ENCODE results near the gene CELF4.

Gene CELF4

DNA sequence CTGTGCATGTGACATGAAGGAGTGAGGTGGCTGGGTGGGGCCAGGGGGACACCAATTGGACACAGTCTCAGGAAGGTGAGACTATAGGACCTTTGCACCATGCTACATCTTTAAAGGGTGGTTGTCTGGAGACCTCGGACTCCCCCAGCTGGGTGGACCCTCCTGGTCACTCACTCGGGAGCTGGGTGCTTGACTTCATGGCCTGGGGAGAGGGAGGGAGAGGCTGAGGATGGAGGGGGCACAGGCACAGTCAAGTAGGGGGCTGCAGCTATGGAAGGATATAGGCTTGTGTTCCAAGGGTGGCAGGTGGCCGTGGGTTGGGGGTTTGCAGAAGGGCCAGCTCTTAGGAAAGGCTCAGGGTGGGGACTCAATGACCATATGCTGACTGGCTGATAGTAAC lies 7.1 kb upstream of the CELF4 start:
- DNase-seq (ENCODE audit: low read depth), result no peak

DNA sequence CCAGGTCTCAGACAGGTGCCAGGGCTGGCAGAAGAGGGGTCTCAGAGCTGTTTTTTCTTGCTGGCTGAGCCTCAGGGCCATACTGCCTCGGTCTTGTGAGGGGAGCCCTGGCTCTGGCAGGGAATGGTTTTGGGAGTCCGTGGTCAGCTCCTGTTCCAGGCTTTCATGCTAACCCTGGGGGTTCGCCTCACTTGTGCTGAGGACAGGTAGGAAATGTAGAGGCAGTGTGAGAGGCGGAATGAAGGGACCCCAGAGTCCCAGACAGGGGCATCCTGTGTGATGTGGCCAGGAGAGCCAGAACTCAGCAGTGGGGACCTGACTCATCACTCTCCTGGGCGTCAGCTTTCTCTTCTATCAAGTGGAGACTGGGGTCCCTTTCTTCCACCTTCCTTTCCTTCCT lies 5.7 kb upstream of the CELF4 start:
- DNase-seq (ENCODE audit: low read depth), result no peak

DNA sequence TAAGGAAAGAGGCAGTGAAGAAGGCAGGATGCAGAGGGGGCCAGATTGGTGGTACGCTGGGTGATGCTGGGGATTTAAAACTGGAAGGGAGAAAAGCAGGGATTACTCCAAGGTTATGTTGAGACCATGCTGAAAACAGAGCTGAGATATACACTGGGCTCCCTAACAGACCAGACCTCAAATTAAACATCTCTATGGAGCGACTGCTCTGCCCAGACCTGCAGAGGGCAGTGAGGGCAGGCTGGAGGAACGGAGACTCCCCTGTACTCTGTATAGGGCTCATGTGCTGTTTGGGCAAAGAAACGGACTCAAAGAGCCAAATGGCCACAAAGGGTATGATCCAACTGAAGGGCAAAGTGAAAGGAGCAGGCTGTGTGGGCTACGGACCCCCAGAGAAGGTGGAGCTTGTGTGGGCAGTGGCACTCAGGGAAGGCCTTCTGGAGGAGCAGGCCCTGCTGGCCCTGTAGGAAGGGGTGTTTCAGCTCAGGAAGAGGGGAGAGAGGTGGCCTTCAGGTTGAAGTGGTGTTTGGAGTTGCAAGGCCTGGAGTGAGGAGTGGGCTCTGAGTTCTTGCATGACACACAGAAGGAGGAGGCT lies 4.8 kb upstream of the CELF4 start:
- DNase-seq (ENCODE audit: low read depth), result no peak

DNA sequence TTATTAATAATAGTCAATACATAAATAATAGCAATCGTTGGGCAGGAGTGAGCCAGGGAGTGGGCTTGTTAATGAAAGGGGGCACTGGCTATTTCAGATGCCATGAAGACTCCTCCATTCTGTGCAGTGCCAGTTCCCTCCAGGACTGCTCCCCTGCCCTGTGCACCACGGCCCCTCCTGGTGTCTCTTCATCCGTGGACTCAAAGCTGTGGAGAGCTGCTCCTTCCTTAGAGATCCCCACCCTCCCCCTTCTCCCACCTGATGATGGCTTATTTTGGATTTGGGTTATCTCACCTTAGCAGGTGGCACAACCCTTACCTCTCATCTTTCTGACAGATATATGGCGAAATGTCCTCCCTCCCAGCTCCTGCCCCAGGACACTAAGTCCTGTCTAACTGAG lies 3.1 kb upstream of the CELF4 start:
- DNase-seq (ENCODE audit: low read depth), result no peak

DNA sequence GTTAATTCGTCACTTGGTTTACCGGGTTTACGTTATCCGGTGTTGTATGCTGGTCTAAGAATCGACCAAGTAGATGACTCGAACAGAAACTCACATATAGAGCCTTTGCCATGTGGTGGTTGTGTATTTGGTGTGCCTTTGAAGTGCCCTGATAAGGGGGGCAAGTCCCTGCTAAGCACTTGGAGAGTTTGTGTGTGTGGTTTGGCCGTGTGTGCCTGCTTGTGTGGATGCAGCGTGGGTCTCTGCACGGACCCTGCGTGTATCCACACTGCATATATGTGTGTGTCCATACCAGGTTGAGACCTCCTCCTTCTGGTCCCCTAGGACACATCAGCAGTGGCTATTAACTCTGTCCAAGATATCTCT lies 2.4 kb upstream of the CELF4 start:
- no peak for DNase-seq (ENCODE audit: low read depth)

DNA sequence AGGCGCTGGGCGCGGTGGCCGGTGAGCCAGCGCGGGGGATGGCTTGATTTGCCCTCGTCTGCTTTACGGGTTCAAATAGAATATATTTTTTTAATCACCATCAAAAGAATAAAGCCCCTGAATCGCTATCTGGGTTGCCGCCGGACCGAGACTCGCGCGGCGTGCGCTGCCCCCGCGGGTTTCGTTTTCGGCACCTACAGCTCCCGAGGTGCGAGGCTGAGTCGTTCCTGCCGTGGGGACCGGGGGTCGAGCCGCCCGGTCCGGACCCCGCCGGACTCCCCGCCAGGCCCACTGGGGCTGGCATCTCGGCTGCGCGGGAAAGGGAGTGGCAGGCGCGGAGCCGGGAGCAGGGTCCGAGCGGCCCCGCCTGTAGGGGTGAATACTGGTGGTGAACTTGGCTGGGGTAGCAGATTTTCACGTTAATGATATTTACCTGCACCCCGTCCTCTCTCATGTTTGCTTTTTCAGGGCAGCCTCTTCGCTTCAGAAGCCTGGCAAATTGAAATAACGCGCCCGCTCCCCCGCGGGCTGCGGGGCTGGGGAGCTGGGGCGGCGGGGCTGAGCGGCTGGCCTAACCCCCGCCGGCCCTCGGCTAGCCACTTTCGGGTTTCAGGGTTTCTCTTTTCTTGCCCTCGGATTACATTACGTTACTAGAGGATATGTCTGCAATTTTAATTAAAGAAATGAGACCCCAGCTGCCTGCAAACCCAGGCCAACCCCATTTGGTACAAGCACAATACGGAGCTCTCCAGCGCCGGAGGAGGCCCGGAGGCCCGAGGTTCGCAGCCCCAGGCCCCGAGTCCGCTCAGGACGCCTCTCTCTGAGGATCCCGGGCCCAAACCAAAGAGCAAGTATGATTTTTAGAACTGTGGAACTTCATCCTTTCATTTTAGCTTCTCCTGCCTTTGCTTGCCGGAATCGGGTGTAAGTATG lies 1.7 kb upstream of the CELF4 start:
- no peak for DNase-seq (ENCODE audit: low read depth)

DNA sequence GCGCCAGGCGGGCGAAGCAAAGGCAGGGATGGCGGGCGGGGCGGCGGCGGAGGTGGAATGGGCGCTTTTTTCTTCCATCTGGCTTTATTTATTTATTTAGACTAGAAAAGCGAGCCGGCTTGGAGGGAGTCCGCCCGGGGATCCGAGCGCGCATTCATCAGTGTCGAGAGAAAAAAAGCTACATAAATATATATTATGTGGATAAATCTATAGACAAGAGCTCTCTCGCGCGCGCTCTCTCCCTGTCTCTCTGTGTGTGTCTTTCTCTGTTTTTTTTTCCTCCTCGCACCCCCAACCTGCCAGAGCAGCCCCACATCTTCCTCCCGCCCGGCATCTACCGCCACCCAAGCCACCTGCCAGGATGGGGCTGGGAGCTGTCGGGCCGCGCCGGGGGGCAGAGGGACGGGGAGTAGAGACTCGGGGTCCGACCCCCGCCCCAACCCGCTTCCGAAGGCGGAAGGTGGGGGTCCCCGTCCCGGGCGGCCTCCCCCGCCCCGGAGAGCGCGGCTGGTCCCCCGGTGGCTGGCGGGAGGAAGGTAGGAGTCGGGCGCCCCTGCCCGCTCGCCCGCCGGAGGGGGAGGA lies 972 bp upstream of the CELF4 start:
- no peak for DNase-seq (ENCODE audit: low read depth)

DNA sequence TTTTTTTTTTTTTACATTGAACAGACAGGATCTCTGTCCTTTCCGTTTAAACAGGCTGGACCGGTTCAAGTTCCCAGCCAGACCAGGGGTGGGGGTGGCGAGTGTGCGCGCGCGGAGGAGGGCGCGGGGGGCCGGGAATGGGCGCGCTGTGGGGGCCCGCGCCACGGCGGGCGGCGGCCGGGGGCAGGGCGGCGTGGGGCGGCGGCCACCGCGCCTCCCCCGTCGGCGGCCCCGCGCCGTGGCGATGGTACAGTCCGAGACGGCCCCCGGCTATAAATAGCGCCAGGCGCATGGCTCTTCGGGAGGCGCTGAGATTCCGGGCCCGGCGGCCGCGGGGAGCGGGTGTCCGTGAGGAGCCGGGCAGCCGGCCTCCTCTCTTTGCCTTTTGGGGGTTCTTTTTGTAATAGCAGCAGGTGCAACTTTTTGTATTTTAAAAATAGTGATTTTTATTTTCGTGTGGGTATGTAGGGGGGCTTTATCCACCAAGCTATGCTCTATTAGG lies 430 bp upstream of the CELF4 start:
- DNase-seq (ENCODE audit: low read depth), result peak; percentile 13

DNA sequence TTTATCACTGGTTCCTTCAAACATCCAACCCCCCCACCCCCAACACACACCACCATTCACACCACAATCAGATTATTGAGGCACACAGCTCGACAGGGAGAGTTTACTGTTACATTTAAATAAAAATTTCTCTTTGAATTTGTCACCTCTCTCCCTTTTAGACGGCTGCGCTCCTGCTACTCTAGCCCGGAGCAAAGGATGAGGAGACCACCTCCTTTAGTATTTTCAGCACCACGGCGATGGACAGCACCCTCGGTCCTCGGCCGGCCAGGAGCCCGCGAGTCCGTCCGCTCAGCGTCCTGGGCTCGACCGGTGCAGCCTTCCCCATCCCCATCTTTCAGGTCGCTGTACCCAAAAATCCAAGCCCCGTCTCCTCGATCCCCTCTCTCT lies 892 bp downstream of the CELF4 start:
- peak; percentile 33 for DNase-seq (ENCODE audit: low read depth)

DNA sequence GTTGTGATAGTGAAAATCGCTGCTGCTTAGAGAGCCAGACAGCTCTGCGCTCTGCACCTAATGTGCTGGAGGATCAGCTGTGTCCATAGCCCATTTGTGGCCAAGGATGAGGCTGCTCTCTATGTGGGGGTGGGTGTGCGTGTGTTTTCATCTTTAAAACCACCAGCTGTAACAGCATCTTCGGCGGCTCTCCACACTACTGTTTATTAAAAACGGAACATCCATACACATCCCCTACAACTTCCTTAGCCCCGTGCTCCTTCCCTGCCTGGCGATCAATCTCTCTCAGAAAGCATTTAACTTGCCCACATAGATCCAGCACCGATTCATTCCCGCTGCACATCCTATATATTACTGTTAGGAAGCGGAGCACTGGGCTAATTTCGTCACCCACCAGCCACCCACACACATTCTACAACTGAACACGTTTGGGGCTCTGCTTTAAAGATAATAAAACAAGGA lies 1.6 kb downstream of the CELF4 start:
- no peak for DNase-seq (ENCODE audit: low read depth)

DNA sequence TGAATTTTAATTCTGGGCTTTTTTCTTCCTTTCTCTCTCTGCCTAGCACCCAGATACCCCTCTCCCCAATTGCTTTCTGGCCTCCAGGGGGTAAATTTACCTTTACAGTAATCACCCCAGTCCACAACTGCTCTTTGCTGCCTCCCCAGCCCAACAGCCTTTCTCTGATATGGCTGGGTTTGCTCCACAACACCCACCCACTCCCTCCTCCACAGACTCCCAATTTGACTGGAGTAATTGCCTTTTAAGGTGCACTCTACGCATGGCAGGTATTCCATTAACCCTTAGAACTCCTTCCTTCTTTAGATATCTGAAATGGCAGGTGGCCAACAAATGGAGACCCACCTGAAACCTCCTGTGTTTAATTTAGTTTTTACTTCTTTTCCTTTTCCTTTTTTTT lies 3.6 kb downstream of the CELF4 start:
- DNase-seq (ENCODE audit: low read depth), result no peak

DNA sequence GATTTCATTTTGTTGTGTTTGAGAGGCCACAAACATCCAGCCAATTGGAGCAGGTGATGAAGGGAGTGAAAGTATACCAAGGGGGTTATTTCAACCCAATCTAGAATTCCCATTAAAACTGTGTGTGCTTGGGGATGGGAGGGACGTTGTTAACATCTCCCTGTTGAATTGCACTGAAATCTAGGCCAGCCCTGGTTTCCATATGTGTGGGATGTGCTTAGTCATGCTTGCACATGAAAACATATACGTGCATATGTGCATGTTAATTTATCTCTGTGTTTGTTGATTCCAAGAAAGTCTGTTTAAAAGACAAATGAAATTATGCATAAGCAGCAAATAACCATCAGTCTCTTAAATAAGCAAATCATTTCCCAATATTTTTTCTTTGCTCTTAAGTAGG lies 5.6 kb downstream of the CELF4 start:
- no peak for DNase-seq (ENCODE audit: low read depth)

DNA sequence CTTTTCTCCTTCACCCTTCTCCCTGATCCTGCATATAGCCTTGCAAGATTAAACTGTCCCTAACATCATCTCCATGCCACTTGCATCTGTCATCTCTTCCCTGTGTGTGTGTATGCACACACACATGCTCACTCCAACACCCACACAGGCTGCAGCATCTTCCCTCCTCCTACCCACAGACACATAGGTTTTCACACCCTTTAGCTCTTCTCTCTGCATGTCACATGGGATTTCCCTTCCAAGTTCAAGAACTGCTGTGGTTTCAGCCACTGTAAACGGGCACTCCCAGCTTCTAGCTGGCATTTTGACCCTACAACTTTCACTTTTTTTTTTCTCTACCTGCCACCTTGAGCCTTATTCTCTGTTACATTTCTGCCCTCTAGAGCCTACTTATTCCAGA lies 6.4 kb downstream of the CELF4 start:
- DNase-seq (ENCODE audit: low read depth), result no peak

DNA sequence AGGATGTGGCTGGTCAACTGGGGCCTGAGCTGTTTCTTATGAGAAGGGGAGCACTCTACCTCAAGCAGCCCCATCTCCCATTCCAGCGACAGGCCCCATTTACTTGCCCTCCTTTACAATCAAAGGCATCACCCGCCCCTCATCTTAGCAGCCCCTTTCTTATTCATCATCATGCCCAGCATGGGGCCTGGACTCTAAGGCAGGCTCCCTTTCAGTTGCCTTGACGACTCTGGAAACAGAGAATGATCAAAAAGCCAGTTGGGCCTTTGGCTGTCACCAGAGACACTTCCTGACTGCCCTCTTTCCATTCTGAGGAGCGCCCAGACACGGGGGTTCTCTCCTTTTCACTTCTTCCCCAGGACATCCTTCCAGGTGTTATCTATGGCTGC lies 11.2 kb downstream of the CELF4 start:
- DNase-seq (ENCODE audit: low read depth), result no peak

DNA sequence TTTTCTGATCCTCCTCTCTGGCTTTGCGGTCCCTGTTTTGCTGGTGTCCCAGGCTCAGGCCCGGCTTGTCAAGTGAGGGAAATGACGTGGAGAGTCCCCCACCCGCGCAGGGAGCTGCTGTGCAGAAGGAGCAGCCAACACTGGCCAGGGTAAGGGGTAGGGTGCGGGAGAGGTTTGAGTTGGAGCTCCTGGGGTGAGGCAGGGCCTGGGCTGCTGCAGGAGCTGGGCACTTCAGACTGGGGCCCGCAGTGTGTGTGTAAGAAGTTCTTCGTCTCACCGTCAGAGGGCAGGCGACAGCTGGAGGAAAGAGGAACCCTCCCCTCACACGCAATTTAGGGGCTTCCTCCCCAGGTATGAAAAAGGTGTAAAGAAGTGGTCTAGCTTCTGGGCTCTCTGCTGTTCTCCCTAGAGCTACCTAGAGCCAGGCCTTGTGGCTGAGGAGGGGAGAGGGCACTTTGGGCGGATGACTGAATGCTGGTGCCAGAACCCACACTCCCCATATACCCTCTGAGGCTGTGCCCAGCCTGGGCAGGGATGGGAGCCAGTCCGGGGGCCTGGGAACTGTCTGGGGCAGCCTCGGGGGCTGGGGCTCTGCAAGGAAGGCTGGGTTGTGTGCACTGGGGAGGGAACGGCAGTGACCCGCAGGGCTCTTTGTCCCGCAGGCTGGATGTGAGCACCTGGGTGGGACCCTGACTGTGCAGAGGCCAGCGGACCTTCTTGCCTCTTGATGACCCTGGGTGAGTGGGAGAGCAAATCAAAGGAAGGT lies 11.8 kb downstream of the CELF4 start:
- DNase-seq (ENCODE audit: low read depth), result no peak

DNA sequence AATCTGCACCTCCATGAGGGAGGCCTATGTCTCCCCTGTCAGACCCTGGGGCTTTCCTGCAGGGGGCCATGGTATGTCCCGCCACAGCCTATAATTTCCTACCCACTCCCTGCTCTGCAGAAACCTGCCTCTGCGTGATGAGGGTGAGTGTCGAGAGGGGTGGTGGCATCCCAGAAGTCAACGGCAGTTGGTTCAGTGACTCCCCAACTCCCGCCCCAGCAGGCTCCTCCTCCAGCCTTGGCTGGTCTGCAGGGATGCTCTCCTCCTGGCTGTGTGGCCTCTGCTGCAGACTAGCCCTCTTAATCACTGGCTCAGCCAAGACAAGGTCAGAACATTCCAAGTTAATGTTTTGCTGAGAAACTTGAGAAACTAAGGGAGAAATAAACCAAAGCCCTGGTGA lies 13.3 kb downstream of the CELF4 start:
- no peak for DNase-seq (ENCODE audit: low read depth)

DNA sequence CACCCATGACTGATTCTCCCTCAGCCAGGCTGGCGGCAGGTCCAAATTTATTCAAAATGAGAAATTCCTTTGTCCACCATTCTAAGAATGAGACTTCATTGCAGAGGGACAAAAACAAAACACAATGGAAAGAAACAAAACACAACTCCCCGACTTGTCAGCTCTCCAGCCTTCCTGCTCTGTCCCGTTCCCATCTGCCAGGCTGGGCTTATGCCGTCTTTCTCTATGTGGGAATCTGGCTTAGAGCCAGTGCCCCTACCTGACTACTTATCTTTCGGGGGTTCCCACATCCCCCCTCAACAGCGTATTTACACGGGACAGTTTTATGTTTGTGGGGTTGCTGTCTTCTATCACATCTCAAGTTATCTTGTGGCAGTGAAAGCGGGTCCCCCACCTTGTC lies 13.8 kb downstream of the CELF4 start:
- no peak for DNase-seq (ENCODE audit: low read depth)

DNA sequence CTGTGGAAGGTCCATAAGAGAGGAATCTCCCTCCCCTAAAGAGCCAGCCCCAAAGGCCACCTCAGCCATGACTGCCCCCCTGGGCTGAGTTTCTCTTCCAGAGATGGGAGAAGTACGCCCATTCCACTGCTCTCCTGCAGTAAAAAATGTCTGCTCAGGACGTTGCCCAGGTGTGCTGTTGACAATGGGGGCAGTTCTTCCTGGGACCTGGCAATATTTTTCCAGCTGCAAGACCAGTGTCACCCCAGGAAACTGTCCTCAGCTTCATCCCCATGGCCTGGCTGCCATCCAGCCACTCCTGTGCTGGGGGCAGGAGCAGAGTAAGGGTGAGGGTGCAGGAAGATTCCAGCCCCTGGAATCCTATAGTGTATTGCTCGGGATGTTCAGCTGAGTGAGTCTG lies 14.3 kb downstream of the CELF4 start:
- DNase-seq (ENCODE audit: low read depth), result no peak

DNA sequence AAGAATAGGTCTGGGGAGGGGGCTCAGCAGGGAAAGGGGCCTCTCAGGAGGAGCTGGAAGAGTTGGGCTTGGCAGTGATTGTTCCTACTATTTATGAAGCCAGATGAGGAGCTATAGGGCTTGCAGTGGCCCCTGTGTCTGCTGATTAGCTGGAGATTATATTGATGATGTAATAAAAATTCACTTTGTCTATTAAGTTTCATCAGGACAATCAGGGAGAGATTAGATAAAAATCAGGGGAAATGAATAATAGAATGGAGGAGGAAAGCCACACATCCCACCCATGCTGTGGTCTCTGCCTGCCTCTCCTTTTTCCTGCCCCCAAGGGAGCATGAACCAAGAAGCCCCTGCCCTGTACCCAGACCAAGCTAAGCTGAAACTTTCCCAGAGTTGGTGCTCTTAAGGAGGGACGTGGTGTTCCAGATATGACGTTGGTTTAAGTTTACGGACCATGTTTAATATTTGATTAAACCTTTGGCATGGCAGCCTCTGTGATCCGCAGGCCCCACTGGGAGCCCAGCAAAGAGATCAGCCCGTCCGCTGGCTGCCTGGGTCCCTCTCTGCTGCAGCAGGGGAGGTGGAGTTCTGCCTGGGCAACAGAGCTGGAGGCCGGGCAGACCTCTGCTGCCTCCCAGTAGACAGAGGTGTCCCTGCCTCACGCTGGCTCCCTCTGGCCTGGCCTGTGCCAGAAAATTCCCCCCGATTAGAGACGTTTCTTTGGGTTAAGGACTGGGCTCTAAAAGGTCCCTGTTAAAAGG lies 15.3 kb downstream of the CELF4 start:
- no peak for DNase-seq (ENCODE audit: low read depth)

DNA sequence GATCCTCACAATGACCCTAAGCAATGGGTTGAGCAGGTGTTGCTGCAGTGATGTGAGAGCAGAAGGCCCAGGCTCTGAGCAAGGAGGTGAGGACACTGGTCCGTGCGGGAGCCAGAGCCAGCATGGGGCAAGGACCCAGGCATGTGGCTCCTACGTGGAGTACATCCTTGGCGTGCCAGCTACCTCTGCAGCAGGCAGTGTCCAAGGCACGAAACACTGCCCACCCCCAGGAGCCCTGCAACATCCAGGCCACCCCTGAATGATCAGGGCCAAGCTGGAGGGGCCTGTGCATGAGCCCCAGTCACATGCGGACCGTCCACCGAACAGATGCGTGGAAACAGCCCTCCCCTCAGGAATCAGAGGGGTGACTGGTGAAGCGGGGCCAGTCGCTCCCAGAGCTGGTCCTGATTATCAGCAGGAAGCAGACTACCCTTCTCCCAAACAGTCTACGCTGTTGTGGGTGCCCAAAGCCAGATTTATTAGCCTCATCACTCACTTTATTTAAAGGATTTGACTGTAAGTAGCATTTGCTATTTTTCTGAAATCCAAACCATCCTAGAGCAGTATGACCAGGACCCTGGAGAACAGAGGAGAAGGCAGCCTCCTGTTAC lies 16.8 kb downstream of the CELF4 start:
- DNase-seq (ENCODE audit: low read depth), result no peak

DNA sequence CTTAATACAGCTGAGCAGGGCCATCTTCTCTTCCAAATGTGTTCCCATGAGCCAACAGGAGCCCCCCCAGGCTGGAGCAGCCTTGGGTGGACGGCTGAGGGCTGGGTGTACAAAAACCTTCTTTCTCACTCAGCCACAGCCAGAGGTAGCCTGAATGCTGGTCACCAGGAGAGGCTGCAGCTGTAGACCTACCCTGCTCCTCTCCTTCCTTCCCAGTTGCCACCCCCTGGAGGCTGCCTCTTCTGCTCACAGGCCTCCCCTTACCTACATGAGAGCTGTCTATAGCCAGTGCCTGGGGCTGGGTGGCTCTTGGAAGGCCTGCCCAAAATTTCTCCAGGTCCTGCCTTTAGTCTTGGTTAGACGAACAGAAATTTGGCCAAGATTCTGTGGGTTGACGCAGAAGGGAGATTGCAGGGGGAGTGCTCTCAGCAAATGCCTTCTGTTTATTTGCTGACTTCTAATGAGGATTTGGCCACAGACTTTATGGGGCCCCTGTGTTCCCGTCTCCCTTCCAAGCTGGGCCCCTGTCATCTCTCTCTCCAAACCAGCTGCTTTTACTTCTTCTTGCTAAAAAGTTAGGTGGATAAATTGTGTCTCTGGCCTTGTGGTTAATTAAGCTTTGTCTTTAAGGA lies 18.3 kb downstream of the CELF4 start:
- no peak for DNase-seq (ENCODE audit: low read depth)
